Ascending aorta (tissue), 2 donors: ENCODE measurements around the gene C1orf167. TPM values are rescaled to one million over a fixed set of nuclear protein-coding genes. Genes with fewer than 3 reads are reported as not detected.

Experiments
- DNase-seq, 2 donors: peaks; one replicate each; pipeline ENCODE4 v3.0.0-alpha.2; 2019; ENCODE audit warnings: low spot score in 2 of 2
- H3K27ac ChIP-seq, 2 donors: fragments of 200-600 bp; sonication (generic); one replicate each; pipeline ENCODE4 v1.5.1; 2016 to 2017; ENCODE audit warnings: mild to moderate bottlenecking in 1 of 2
- H3K27me3 ChIP-seq: fragments of 200-600 bp; sonication (generic); one replicate; pipeline ENCODE4 v1.5.1; 2017
- H3K36me3 ChIP-seq, 2 donors: fragments of 200-600 bp; sonication (generic); one replicate each; pipeline ENCODE4 v1.5.1; 2016
- H3K4me1 ChIP-seq, 2 donors: fragments of 200-600 bp; sonication (generic); one replicate each; pipeline ENCODE4 v1.5.1; 2016 to 2017; ENCODE audit warnings: mild to moderate bottlenecking in 1 of 2
- H3K4me3 ChIP-seq, 2 donors: fragments of 200-600 bp; sonication (generic); one replicate each; pipeline ENCODE4 v1.5.1; 2016 to 2017; ENCODE audit warnings: mild to moderate bottlenecking in 1 of 2
- H3K9me3 ChIP-seq, 2 donors: fragments of 200-600 bp; sonication (generic); one replicate each; pipeline ENCODE4 v1.5.1; 2016
- CTCF ChIP-seq, 3 experiments: fragments of 200-600 bp in 2 of 3; fragments of 450-650 bp in 1 of 3; sonication (generic) in 2 of 3; IDR thresholded peaks; one replicate each; pipeline ENCODE4 v1.5.1; 2016 to 2019; ENCODE audit warnings: antibody characterized with exemption in 3 of 3, mild to moderate bottlenecking in 1 of 3, moderate library complexity in 1 of 3
- intact Hi-C: fragments of 100-400 bp; cut with DNase I; formaldehyde crosslinking; loops from one replicate; pipeline ENCODE4 v1.15.1; 2023
- total RNA-seq: library from RNA; depleted of rRNA; stranded (reverse); fragments of >200 nt; gene quantifications from one replicate; pipeline ENCODE4 v1.1.0, GENCODE V29; 2016

C1orf167 gene
- total RNA-seq, 1 donor from 2014 or later: not detected

- TF ChIP-seq CTCF (IDR thresholded peaks at IDR 0.05): no peak
- DNase-seq: no peak
- intact Hi-C loops: no loop called here
Measured at GRCh38 chr1:11728126-11728806, 33.7 kb upstream of the C1orf167 start.

GRCh38 chr1:11729155-11729497 lies 32.9 kb upstream of the C1orf167 start:
- intact Hi-C loops: no loop called here
- no peaks in the 10 kb centered on the region for H3K27me3 ChIP-seq
- DNase-seq: no peak
- no peaks in the 10 kb centered on the region for H3K36me3 ChIP-seq
- H3K4me3 ChIP-seq: no peak overlapping the region
- TF ChIP-seq CTCF (IDR thresholded peaks at IDR 0.05): no peak
- peaks cover 0 to 13% of the 10 kb centered on the region in 2 donors for H3K4me1 ChIP-seq
- no peak overlapping the region for H3K27ac ChIP-seq
- H3K9me3 ChIP-seq: no peaks in the 10 kb centered on the region

More at GRCh38 chr1:11728126-11728806, 33.7 kb upstream of the C1orf167 start:
- Histone ChIP-seq H3K36me3 (no peaks in the 10 kb centered on the region), H3K27me3 (no peaks in the 10 kb centered on the region), H3K4me3 (no peak overlapping the region), H3K4me1 (peaks cover 0 to 13% of the 10 kb centered on the region in 2 donors), H3K9me3 (no peaks in the 10 kb centered on the region), H3K27ac (no peak overlapping the region)

GRCh38 chr1:11729498-11730428 lies 32.2 kb upstream of the C1orf167 start:
- Histone ChIP-seq H3K9me3 (no peaks in the 10 kb centered on the region), H3K4me1 (peaks cover 0 to 13% of the 10 kb centered on the region in 2 donors), H3K36me3 (no peaks in the 10 kb centered on the region), H3K27me3 (no peaks in the 10 kb centered on the region), H3K4me3 (no peak overlapping the region), H3K27ac (no peak overlapping the region)
- DNase-seq: no peak
- no peak for TF ChIP-seq CTCF (IDR thresholded peaks at IDR 0.05)
- intact Hi-C loops: loop anchor here (5.0 kb wide), 1 partner anchor 457 kb away; the partner anchor contains the start of gene UBIAD1

- Histone ChIP-seq H3K9me3 (no peaks in the 10 kb centered on the region), H3K36me3 (no peaks in the 10 kb centered on the region), H3K4me1 (peaks cover 0 to 13% of the 10 kb centered on the region in 2 donors), H3K4me3 (no peak overlapping the region), H3K27ac (peak overlapping the region; percentile 30 to 38), H3K27me3 (no peaks in the 10 kb centered on the region)
- DNase-seq: no peak
- intact Hi-C loops: loop anchor here (5.0 kb wide), 1 partner anchor 458 kb away; the partner anchor contains the start of gene UBIAD1
- TF ChIP-seq CTCF (IDR thresholded peaks at IDR 0.05): no peak
Measured at GRCh38 chr1:11730429-11730891, 31.5 kb upstream of the C1orf167 start.

- Histone ChIP-seq H3K27me3 (no peaks in the 10 kb centered on the region), H3K36me3 (no peaks in the 10 kb centered on the region), H3K4me3 (peak overlapping the region; percentile 18 to 38), H3K4me1 (peaks cover 3 to 15% of the 10 kb centered on the region in 2 donors), H3K9me3 (no peaks in the 10 kb centered on the region), H3K27ac (peak overlapping the region; percentile 18 to 47)
- peak in 1 of 2 donors; percentile 77 for DNase-seq
- TF ChIP-seq CTCF (IDR thresholded peaks at IDR 0.05): no peak
- intact Hi-C loops: loop anchor here (5.0 kb wide), 1 partner anchor 459 kb away; the partner anchor contains the start of gene UBIAD1
Measured at GRCh38 chr1:11731691-11732283, 30.2 kb upstream of the C1orf167 start.
